ENCODE measurements around the gene BCL2L13.
A peak's percentile ranks its signal among the peaks of the same experiment; 100 is the strongest.
"Not testable (repeated sequence)": the region's sequence is repeated elsewhere in the genome, so short reads cannot be mapped to it uniquely, and the experiment has no call there.

Gene BCL2L13

DNA sequence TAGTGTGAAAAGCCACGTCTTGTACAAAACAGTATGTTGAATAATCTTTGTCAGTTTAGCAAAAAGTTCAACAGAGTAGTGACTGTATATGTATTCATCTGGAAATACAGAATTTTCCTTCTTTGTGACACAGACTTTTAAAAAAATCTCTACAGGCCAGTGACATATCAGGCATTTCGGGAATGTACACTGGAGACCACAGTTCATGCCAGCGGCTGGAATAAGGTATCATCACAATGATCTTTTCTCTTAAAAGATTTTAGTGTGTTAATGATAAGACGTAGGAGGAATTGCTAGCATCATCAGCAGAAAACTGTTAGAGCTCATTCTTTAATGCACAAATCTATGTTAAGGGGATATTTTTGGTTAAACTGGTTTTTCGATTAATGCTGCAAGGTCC, 57.4 kb downstream of the BCL2L13 start:
- H3K4me1 Mint-ChIP-seq (ENCODE audit: low read depth), result peaks cover 7% of the 10 kb centered on the region
- no peaks in the 10 kb centered on the region for H3K27me3 Mint-ChIP-seq
- no peak overlapping the region for H3K27ac Mint-ChIP-seq
- H3K4me3 Mint-ChIP-seq, result no peak overlapping the region
- H3K9me3 Mint-ChIP-seq (ENCODE audit: low read depth), result no peaks in the 10 kb centered on the region
- peaks cover 17% of the 10 kb centered on the region for H3K36me3 Mint-ChIP-seq

DNA sequence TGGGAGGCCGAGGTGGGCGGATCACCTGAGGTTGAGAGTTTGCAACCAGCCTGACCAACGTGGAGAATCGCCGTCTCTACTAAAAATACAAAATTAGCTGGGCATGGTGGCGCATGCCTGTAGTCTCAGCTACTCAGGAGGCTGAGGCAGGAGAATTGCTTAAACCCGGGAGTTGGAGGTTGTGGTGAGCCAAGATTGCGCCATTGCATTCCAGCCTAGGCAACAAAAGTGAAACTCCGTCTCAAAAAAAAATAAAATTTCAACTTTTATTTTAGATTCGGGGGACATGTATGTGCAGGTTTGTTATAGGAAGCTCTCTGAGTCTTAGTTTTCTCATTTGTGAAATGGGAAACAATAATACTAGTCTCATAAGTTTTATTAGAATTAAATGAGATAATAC, 58.6 kb downstream of the BCL2L13 start:
- peaks cover 16% of the 10 kb centered on the region for H3K36me3 Mint-ChIP-seq
- not testable (repeated sequence) for H3K27ac Mint-ChIP-seq; H3K9me3 Mint-ChIP-seq (ENCODE audit: low read depth); H3K4me3 Mint-ChIP-seq; H3K4me1 Mint-ChIP-seq (ENCODE audit: low read depth); H3K27me3 Mint-ChIP-seq

DNA sequence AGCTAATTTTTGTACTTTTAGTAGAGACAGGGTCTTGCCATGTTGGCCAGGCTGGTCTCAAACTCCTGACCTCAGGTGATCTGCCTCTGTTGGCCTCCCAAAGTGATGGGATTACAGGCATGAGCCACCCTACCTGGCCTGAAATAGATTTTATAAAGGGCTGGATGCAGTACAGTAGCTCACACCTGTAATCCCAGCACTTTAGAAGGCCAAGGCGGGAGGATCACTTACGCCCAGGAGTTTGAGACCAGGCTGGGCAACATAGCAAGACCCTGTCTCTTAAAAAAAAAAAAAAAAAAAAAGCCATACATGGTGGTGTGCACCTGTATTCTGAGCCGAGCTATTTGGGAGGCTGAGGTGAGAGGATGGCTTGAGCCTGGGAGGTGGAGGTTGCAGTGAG, 59.7 kb downstream of the BCL2L13 start:
- not testable (repeated sequence) for H3K27me3 Mint-ChIP-seq; H3K4me1 Mint-ChIP-seq (ENCODE audit: low read depth); H3K27ac Mint-ChIP-seq; H3K9me3 Mint-ChIP-seq (ENCODE audit: low read depth); H3K4me3 Mint-ChIP-seq
- H3K36me3 Mint-ChIP-seq, result peaks cover 16% of the 10 kb centered on the region

DNA sequence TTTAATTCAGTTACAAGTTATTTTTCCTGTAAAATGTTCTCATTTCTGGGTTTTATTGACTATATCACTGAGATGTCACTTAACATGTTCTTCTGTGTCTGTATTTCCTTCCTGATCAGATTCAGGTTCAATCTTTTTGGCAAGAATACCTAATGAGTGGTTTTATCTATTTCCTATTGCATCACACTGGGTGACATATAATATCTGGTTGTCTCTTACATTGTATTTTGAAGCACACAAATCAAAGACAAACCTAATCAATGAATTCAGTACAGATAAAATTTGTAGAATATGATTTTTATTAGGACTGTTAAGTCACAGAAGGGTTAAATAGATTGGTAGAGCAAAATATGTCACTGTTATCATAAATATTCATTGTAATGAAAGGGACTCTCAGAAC, 60.4 kb downstream of the BCL2L13 start:
- Mint-ChIP-seq H3K4me3 (no peak overlapping the region), H3K27ac (no peak overlapping the region), H3K9me3 (ENCODE audit: low read depth) (no peaks in the 10 kb centered on the region), H3K4me1 (ENCODE audit: low read depth) (peaks cover 9% of the 10 kb centered on the region), H3K36me3 (peaks cover 22% of the 10 kb centered on the region), H3K27me3 (no peaks in the 10 kb centered on the region)

DNA sequence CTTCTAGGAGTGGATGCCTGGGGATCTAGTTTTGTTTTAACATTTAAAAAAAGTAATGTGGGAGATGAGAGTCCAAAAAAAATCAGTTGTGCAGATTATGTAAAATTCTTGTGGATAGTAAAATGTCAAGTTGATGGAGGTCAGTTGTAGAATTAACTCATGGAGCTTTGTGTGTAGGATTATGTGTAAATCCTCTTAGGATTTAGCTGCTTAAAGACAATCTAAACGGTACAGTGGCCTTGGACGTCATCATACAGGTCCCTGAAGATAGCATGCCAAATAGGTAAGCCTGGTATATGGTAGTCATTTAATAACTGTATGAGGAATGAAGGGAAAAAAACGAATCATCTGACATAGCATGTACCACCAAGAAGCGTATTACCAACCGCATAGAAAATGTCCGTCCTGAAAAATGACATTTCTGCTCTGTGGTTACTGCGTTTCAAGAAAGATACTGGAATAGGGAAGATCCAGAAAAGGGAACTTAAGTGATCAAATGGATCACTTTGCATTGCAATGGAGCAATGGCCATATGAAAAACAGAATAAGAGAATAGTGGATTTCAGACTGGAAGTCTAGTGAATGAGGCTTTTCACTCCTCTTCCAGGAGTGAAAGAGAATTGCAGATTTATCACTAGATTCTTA, 61.3 kb downstream of the BCL2L13 start:
- Mint-ChIP-seq H3K27ac (peak overlapping the region; percentile 35), H3K27me3 (no peaks in the 10 kb centered on the region), H3K4me1 (ENCODE audit: low read depth) (peaks cover 6% of the 10 kb centered on the region), H3K9me3 (ENCODE audit: low read depth) (no peaks in the 10 kb centered on the region), H3K36me3 (peaks cover 22% of the 10 kb centered on the region), H3K4me3 (no peak overlapping the region)

DNA sequence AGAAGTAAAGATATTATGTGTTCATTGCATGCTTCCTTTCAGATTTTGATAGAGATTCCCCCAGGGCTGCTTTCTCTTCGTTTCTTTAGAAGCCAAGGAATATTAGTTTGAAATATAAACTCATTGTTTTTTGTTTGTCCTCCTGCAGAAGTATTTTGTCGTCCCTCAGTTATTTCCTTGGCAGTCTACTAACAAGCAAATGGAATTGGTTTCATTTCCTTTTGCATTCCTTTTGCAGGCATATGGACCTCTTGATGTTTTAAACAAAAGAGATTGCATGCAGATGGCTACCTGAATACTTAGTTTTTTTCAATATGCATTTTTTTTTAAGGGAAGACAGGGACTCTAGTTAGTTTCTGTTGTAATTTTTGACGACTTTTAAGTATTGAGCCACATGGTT, 62.2 kb downstream of the BCL2L13 start:
- Mint-ChIP-seq H3K4me1 (ENCODE audit: low read depth) (peaks cover 10% of the 10 kb centered on the region), H3K4me3 (no peak overlapping the region), H3K36me3 (peaks cover 22% of the 10 kb centered on the region), H3K27ac (no peak overlapping the region), H3K9me3 (ENCODE audit: low read depth) (no peaks in the 10 kb centered on the region), H3K27me3 (no peaks in the 10 kb centered on the region)

DNA sequence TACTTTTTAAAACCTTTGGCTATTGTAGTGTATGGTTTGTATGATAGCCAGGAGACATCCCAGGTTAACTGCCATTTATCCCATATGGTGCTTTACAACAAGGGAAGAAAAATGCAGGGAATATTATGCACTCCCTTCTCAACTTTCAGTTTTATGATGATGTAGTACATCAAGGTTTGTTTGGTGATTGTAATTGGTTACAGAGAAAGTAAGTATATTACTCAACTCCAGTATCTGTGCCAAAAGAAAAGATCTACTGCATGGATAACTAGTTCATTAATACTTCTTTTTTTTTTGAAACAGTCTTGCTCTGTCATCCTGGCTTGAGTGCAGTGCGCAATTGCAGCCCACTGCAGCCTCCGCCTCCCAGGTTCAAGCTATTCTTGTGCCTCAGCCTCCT, 65.3 kb downstream of the BCL2L13 start:
- Mint-ChIP-seq H3K27ac (no peak overlapping the region), H3K36me3 (peaks cover 18% of the 10 kb centered on the region), H3K4me3 (no peak overlapping the region), H3K9me3 (ENCODE audit: low read depth) (no peaks in the 10 kb centered on the region), H3K27me3 (no peaks in the 10 kb centered on the region), H3K4me1 (ENCODE audit: low read depth) (peaks cover 22% of the 10 kb centered on the region)

DNA sequence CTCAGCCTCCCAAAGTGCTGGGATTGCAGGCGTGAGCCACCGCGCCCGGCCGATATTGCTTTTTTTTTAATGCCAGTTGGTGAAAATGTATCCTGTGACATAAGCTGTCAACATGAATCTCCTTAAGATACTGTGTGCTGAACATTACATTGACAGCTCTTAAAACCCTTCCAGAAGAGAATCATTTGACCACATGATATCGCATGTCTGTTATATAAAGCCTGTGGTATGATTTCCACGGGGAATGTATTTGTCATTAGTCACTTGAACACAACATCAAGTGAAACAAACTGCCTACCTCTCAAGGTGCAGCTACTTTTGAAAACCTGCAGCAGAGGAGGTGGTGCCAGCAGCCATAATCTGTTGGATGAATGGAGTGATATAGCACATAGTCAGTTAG, 67.0 kb downstream of the BCL2L13 start:
- no peaks in the 10 kb centered on the region for H3K27me3 Mint-ChIP-seq
- no peaks in the 10 kb centered on the region for H3K9me3 Mint-ChIP-seq (ENCODE audit: low read depth)
- peaks cover 13% of the 10 kb centered on the region for H3K36me3 Mint-ChIP-seq
- peak overlapping the region; percentile 46 for H3K4me3 Mint-ChIP-seq
- peaks cover 19% of the 10 kb centered on the region for H3K4me1 Mint-ChIP-seq (ENCODE audit: low read depth)
- peak overlapping the region; percentile 89 for H3K27ac Mint-ChIP-seq

DNA sequence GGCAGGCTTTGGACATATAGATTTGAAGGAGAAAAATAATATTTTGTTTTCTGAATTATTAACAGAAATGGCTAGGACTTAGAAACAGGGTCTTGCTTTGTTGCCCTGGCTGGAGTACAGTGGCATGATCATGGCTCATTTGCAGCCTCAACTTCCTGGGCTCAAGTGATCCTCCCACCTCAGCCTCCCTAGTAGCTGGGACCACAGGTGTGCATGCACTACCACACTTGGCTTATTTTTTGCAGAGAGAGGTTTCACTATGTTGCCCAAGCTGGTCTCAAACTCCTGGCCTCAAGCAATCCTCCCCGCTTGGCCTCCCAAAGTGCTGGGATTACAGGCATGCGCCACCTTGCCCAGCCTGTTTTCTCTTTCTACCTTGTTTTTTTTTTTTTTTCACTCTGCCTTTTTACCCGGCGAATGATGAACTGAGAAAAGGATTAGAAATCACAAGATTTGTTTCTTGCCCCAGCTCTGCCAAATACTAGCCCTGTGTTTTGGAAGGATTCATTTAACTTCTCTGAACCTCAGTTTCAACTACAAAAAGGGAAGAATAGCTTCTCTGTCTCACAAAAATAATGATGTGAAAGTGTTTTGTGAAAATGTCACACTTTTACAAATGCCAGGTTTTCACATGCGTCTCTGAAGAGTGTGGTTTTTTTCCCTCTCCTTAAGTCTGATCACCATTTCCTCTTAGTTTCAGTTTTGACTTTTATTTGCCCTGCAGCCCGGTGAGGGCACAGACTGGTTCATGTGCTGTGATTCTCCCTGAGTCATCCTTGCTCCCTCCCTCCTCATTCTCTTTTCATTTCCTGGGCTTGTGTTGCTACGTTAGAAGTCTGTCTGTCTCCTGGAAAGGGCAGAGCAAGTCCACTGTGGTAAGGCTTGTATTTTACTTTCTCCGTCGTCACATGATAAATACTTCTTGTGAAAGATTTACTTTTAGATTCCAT, 67.7 kb downstream of the BCL2L13 start:
- Mint-ChIP-seq H3K36me3 (peaks cover 13% of the 10 kb centered on the region), H3K9me3 (ENCODE audit: low read depth) (no peaks in the 10 kb centered on the region), H3K4me1 (ENCODE audit: low read depth) (peaks cover 19% of the 10 kb centered on the region), H3K27me3 (no peaks in the 10 kb centered on the region), H3K27ac (peak overlapping the region; percentile 89), H3K4me3 (peak overlapping the region; percentile 70)

DNA sequence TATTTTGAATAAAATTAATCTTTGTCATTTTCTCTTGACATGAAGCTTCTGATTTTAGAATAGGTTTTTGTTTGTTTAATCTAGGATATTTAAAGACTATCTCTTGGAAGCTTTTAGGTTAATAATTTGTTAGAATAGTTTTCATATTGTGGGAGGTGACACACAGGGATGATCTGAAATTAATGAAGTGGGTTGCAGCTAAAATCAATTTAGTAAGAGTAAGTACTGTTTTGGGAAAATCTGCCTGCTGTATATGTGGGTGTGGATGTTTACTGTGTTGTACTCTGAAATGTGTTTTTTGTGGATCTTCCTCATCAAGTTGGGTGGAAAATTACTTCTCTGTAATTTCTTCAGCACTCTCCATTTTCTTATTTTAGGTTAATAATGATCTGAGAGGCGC, 68.4 kb downstream of the BCL2L13 start:
- peak overlapping the region; percentile 89 for H3K27ac Mint-ChIP-seq
- H3K27me3 Mint-ChIP-seq, result no peaks in the 10 kb centered on the region
- H3K4me3 Mint-ChIP-seq, result no peak overlapping the region
- H3K4me1 Mint-ChIP-seq (ENCODE audit: low read depth), result peaks cover 19% of the 10 kb centered on the region
- H3K9me3 Mint-ChIP-seq (ENCODE audit: low read depth), result no peaks in the 10 kb centered on the region
- H3K36me3 Mint-ChIP-seq, result peaks cover 13% of the 10 kb centered on the region

DNA sequence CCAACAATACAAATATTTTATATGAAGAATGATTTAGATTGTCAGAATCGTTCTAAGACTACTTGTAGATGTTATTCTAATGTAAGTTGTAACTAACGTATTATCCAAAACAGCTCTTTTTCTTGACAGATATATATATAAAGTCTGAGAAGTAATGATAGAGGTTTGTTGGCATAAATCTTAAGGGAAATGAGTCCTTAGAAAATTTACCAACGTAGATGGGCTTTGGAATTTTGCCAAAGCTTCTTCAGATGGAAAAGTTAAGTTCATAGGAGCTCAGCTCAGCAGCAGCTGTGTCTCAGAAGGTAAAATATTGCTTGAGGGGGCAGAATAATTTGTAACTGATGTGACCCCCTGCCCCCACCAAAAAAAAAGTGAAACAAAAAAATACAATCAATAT, 69.0 kb downstream of the BCL2L13 start:
- H3K4me3 Mint-ChIP-seq, result no peak overlapping the region
- no peaks in the 10 kb centered on the region for H3K9me3 Mint-ChIP-seq (ENCODE audit: low read depth)
- peaks cover 14% of the 10 kb centered on the region for H3K36me3 Mint-ChIP-seq
- H3K27me3 Mint-ChIP-seq, result no peaks in the 10 kb centered on the region
- no peak overlapping the region for H3K27ac Mint-ChIP-seq
- H3K4me1 Mint-ChIP-seq (ENCODE audit: low read depth), result peaks cover 19% of the 10 kb centered on the region

DNA sequence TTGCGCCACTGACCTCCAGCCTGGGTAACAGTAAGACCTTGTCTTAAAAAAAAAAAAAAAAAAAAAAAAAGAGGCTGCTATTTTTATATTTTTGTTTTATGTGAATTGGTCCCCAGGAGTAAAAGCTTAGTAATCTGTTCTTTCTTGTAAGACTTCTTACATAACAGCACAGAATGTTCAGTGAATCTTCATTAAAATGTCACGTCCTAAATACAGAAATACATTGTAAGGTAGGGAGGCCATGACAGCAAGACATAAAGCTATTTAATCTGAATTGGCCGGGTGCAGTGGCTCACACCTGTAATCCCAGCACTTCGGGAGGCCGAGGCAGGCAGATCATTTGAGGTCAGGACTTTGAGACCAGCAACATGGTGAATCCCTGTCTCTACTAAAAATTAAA, 71.5 kb downstream of the BCL2L13 start:
- peaks cover 6% of the 10 kb centered on the region for H3K36me3 Mint-ChIP-seq
- no peaks in the 10 kb centered on the region for H3K9me3 Mint-ChIP-seq (ENCODE audit: low read depth)
- peaks cover 18% of the 10 kb centered on the region for H3K4me1 Mint-ChIP-seq (ENCODE audit: low read depth)
- no peak overlapping the region for H3K27ac Mint-ChIP-seq
- no peak overlapping the region for H3K4me3 Mint-ChIP-seq
- H3K27me3 Mint-ChIP-seq, result no peaks in the 10 kb centered on the region

DNA sequence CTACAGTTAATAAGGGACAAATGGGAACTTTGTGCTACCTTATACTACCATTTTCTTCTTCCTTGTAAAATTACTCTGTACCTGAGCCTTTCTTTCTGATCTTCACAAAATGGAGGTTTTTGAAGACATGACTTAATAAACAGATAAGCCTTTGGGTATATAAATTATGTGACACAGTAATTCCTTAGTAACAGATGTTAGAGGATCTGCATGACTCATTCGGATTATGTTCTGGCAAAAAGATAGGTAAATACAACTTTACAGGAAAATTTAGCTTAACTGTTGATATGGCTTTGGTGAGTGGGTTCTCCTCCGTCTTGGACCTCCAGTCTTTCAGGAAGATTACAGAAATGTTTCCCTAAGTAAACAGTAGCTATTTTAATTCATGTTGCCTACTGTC, 73.9 kb downstream of the BCL2L13 start:
- no peak overlapping the region for H3K27ac Mint-ChIP-seq
- peaks cover 4% of the 10 kb centered on the region for H3K36me3 Mint-ChIP-seq
- H3K4me1 Mint-ChIP-seq (ENCODE audit: low read depth), result no peaks in the 10 kb centered on the region
- no peaks in the 10 kb centered on the region for H3K9me3 Mint-ChIP-seq (ENCODE audit: low read depth)
- no peaks in the 10 kb centered on the region for H3K27me3 Mint-ChIP-seq
- no peak overlapping the region for H3K4me3 Mint-ChIP-seq

DNA sequence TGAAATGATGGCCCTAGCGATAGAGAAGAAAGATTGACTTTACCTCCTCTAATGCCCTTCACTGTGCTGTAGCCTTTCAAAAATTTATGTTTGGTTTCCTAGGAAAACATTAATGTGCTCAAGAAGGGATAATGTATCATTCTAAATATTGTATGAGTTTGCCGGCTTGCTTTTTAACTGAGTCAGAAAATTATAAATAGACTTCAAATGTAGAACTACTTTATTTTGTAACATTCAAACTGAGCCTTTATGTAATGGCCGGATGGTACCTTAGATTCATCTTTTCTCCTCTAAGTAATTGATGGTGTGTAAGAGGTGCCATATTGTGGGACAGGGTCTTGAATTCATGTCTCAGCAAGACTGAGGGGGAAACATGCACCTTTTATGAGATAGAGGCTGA, 78.0 kb downstream of the BCL2L13 start:
- Mint-ChIP-seq H3K27ac (no peak overlapping the region), H3K27me3 (no peaks in the 10 kb centered on the region), H3K4me3 (no peak overlapping the region), H3K36me3 (peaks cover 2% of the 10 kb centered on the region), H3K9me3 (ENCODE audit: low read depth) (no peaks in the 10 kb centered on the region), H3K4me1 (ENCODE audit: low read depth) (no peaks in the 10 kb centered on the region)

DNA sequence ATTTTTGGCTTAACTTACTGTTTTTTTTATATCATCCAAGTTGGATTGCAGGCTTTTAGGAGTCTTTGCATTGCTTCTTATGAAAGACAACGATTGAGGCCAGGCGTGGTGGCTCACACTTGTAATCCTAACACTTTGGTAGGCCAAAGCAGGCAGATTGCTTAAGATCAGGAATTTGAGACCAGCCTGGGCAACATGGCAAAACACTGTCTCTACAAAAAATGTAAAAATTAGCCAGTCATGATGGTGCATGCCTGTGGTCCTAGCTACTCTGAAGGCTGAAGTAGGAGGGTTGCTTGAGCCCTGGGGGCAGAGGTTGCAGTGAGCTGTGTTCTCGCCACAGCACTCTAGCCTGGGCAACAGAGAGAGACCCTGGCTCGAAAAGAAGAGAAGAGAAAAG, 79.2 kb downstream of the BCL2L13 start:
- Mint-ChIP-seq H3K27ac (no peak overlapping the region), H3K4me1 (ENCODE audit: low read depth) (no peaks in the 10 kb centered on the region), H3K27me3 (no peaks in the 10 kb centered on the region), H3K4me3 (no peak overlapping the region), H3K9me3 (ENCODE audit: low read depth) (no peaks in the 10 kb centered on the region), H3K36me3 (no peaks in the 10 kb centered on the region)

All from activated naive CD8-positive, alpha-beta T cell (primary cell).